ENCODE data around the gene TXNRD2.

Gene TXNRD2

GRCh38 chr22:19871023-19871844, 70.4 kb downstream of the TXNRD2 start:
- no peaks in the 10 kb centered on the region for H3K4me1 Mint-ChIP-seq (ENCODE audit: low read depth in 2 of 2)
- H3K36me3 Mint-ChIP-seq (ENCODE audit: insufficient read depth): no peaks in the 10 kb centered on the region
- H3K9me3 Mint-ChIP-seq: no peaks in the 10 kb centered on the region
- DNase-seq (no peak), ATAC-seq (replicated peaks) (no peak)
- no peaks in the 10 kb centered on the region for H3K27me3 Mint-ChIP-seq
- no peak overlapping the region for H3K27ac Mint-ChIP-seq
- no peak overlapping the region for H3K4me3 Mint-ChIP-seq

GRCh38 chr22:19870153-19871022, 71.2 kb downstream of the TXNRD2 start:
- H3K27ac Mint-ChIP-seq: no peak overlapping the region
- no peaks in the 10 kb centered on the region for H3K36me3 Mint-ChIP-seq (ENCODE audit: insufficient read depth)
- no peaks in the 10 kb centered on the region for H3K4me1 Mint-ChIP-seq (ENCODE audit: low read depth in 2 of 2)
- DNase-seq: no peak
- H3K27me3 Mint-ChIP-seq: no peaks in the 10 kb centered on the region
- ATAC-seq (replicated peaks): no peak
- no peaks in the 10 kb centered on the region for H3K9me3 Mint-ChIP-seq
- no peak overlapping the region for H3K4me3 Mint-ChIP-seq

- Mint-ChIP-seq H3K27me3 (no peaks in the 10 kb centered on the region), H3K9me3 (no peaks in the 10 kb centered on the region), H3K4me3 (no peak overlapping the region), H3K4me1 (ENCODE audit: low read depth in 2 of 2) (peaks cover 0 to under 1% of the 10 kb centered on the region in 2 donors), H3K36me3 (ENCODE audit: insufficient read depth) (no peaks in the 10 kb centered on the region), H3K27ac (no peak overlapping the region)
- no peak for ATAC-seq (replicated peaks)
- no peak for DNase-seq
Measured at GRCh38 chr22:19869497-19870152, 72.0 kb downstream of the TXNRD2 start.

- no peak for DNase-seq
- no peak for ATAC-seq (replicated peaks)
- H3K27ac Mint-ChIP-seq: no peak overlapping the region
- H3K36me3 Mint-ChIP-seq (ENCODE audit: insufficient read depth): no peaks in the 10 kb centered on the region
- H3K4me1 Mint-ChIP-seq (ENCODE audit: low read depth in 2 of 2): peaks cover 0 to 3% of the 10 kb centered on the region in 2 donors
- H3K9me3 Mint-ChIP-seq: no peaks in the 10 kb centered on the region
- H3K4me3 Mint-ChIP-seq: no peak overlapping the region
- no peaks in the 10 kb centered on the region for H3K27me3 Mint-ChIP-seq
Measured at GRCh38 chr22:19868773-19869471, 72.7 kb downstream of the TXNRD2 start.

- no peak overlapping the region for H3K4me3 Mint-ChIP-seq
- peaks cover 0 to 3% of the 10 kb centered on the region in 2 donors for H3K4me1 Mint-ChIP-seq (ENCODE audit: low read depth in 2 of 2)
- no peaks in the 10 kb centered on the region for H3K36me3 Mint-ChIP-seq (ENCODE audit: insufficient read depth)
- DNase-seq: no peak
- no peaks in the 10 kb centered on the region for H3K27me3 Mint-ChIP-seq
- no peaks in the 10 kb centered on the region for H3K9me3 Mint-ChIP-seq
- H3K27ac Mint-ChIP-seq: peak overlapping the region in 1 of 2 donors; percentile 75
- no peak for ATAC-seq (replicated peaks)
Measured at GRCh38 chr22:19868333-19868732, 73.3 kb downstream of the TXNRD2 start.

- Mint-ChIP-seq H3K27ac (no peak overlapping the region), H3K27me3 (no peaks in the 10 kb centered on the region), H3K36me3 (ENCODE audit: insufficient read depth) (no peaks in the 10 kb centered on the region)
Measured at GRCh38 chr22:19867617-19868016, 74.0 kb downstream of the TXNRD2 start.

GRCh38 chr22:19866665-19867009, 75.0 kb downstream of the TXNRD2 start:
- DNase-seq (no peak), ATAC-seq (replicated peaks) (no peak)
- no peaks in the 10 kb centered on the region for H3K36me3 Mint-ChIP-seq (ENCODE audit: insufficient read depth)
- no peak overlapping the region for H3K4me3 Mint-ChIP-seq
- H3K4me1 Mint-ChIP-seq (ENCODE audit: low read depth in 2 of 2): peaks cover 0 to 3% of the 10 kb centered on the region in 2 donors
- no peak overlapping the region for H3K27ac Mint-ChIP-seq
- no peaks in the 10 kb centered on the region for H3K9me3 Mint-ChIP-seq
- H3K27me3 Mint-ChIP-seq: no peaks in the 10 kb centered on the region

More at GRCh38 chr22:19867617-19868016, 74.0 kb downstream of the TXNRD2 start:
- ATAC-seq (replicated peaks): no peak
- Mint-ChIP-seq H3K4me1 (ENCODE audit: low read depth in 2 of 2) (peaks cover 0 to 3% of the 10 kb centered on the region in 2 donors), H3K4me3 (no peak overlapping the region), H3K9me3 (no peaks in the 10 kb centered on the region)
- DNase-seq: no peak

- Mint-ChIP-seq H3K4me1 (ENCODE audit: low read depth in 2 of 2) (peaks cover 0 to 3% of the 10 kb centered on the region in 2 donors), H3K27ac (no peak overlapping the region), H3K36me3 (ENCODE audit: insufficient read depth) (no peaks in the 10 kb centered on the region), H3K27me3 (no peaks in the 10 kb centered on the region), H3K4me3 (no peak overlapping the region), H3K9me3 (no peaks in the 10 kb centered on the region)
- ATAC-seq (replicated peaks): no peak
- no peak for DNase-seq
Measured at GRCh38 chr22:19865141-19865829, 76.3 kb downstream of the TXNRD2 start.

- no peaks in the 10 kb centered on the region for H3K27me3 Mint-ChIP-seq
Measured at GRCh38 chr22:19864538-19865106, 77.0 kb downstream of the TXNRD2 start.

GRCh38 chr22:19863571-19863970, 78.0 kb downstream of the TXNRD2 start:
- Mint-ChIP-seq H3K4me1 (ENCODE audit: low read depth in 2 of 2) (peaks cover 0 to 3% of the 10 kb centered on the region in 2 donors), H3K9me3 (no peaks in the 10 kb centered on the region), H3K27me3 (no peaks in the 10 kb centered on the region), H3K4me3 (no peak overlapping the region), H3K27ac (no peak overlapping the region), H3K36me3 (ENCODE audit: insufficient read depth) (no peaks in the 10 kb centered on the region)
- ATAC-seq (replicated peaks) (no peak), DNase-seq (no peak)

More at GRCh38 chr22:19864538-19865106, 77.0 kb downstream of the TXNRD2 start:
- no peaks in the 10 kb centered on the region for H3K36me3 Mint-ChIP-seq (ENCODE audit: insufficient read depth)
- DNase-seq: no peak
- no peak for ATAC-seq (replicated peaks)
- peaks cover 0 to 3% of the 10 kb centered on the region in 2 donors for H3K4me1 Mint-ChIP-seq (ENCODE audit: low read depth in 2 of 2)
- H3K9me3 Mint-ChIP-seq: no peaks in the 10 kb centered on the region
- H3K4me3 Mint-ChIP-seq: no peak overlapping the region
- peak overlapping the region in 1 of 2 donors; percentile 31 for H3K27ac Mint-ChIP-seq

- Mint-ChIP-seq H3K27ac (no peak overlapping the region), H3K4me1 (ENCODE audit: low read depth in 2 of 2) (peaks cover 0 to 3% of the 10 kb centered on the region in 2 donors), H3K9me3 (no peaks in the 10 kb centered on the region), H3K4me3 (no peak overlapping the region), H3K27me3 (no peaks in the 10 kb centered on the region), H3K36me3 (ENCODE audit: insufficient read depth) (peaks cover 2% of the 10 kb centered on the region)
- ATAC-seq (replicated peaks) (no peak), DNase-seq (no peak)
Measured at GRCh38 chr22:19862619-19863246, 78.9 kb downstream of the TXNRD2 start.

Data from effector memory CD8-positive, alpha-beta T cell (primary cell).